Measurements from ENCODE around the gene RNU1-3.
A peak's percentile ranks its signal among the peaks of the same experiment; 100 is the strongest.
"Not testable (repeated sequence)": the region's sequence is repeated elsewhere in the genome, so short reads cannot be mapped to it uniquely, and the experiment has no call there.

The RNU1-3 gene

GRCh38 chr1:16692717-16693448 is 26.1 kb upstream of the RNU1-3 start:
- not testable (repeated sequence) for DNase-seq (ENCODE audit: low spot score); H3K27ac ChIP-seq (ENCODE audit: poor library complexity, severe bottlenecking)

GRCh38 chr1:16692283-16692682 is 25.5 kb upstream of the RNU1-3 start:
- DNase-seq (ENCODE audit: low spot score); H3K4me3 ChIP-seq (ENCODE audit: severe bottlenecking); ATAC-seq (ENCODE audit: low read depth); H3K9me3 ChIP-seq (ENCODE audit: severe bottlenecking); H3K27me3 ChIP-seq (ENCODE audit: insufficient read depth, poor library complexity, severe bottlenecking); H3K36me3 ChIP-seq (ENCODE audit: low read depth); H3K27ac ChIP-seq (ENCODE audit: poor library complexity, severe bottlenecking); H3K4me1 ChIP-seq (ENCODE audit: insufficient read depth, poor library complexity, severe bottlenecking): not testable (repeated sequence)

More at GRCh38 chr1:16692717-16693448, 26.1 kb upstream of the RNU1-3 start:
- not testable (repeated sequence) for H3K4me1 ChIP-seq (ENCODE audit: insufficient read depth, poor library complexity, severe bottlenecking); H3K4me3 ChIP-seq (ENCODE audit: severe bottlenecking); H3K36me3 ChIP-seq (ENCODE audit: low read depth); H3K9me3 ChIP-seq (ENCODE audit: severe bottlenecking); H3K27me3 ChIP-seq (ENCODE audit: insufficient read depth, poor library complexity, severe bottlenecking)
- ATAC-seq (ENCODE audit: low read depth): peak; percentile 38

GRCh38 chr1:16690971-16691682 is 24.4 kb upstream of the RNU1-3 start:
- not testable (repeated sequence) for H3K27ac ChIP-seq (ENCODE audit: poor library complexity, severe bottlenecking); H3K36me3 ChIP-seq (ENCODE audit: low read depth); H3K9me3 ChIP-seq (ENCODE audit: severe bottlenecking); DNase-seq (ENCODE audit: low spot score); H3K27me3 ChIP-seq (ENCODE audit: insufficient read depth, poor library complexity, severe bottlenecking); ATAC-seq (ENCODE audit: low read depth); H3K4me3 ChIP-seq (ENCODE audit: severe bottlenecking); H3K4me1 ChIP-seq (ENCODE audit: insufficient read depth, poor library complexity, severe bottlenecking)

- not testable (repeated sequence) for ATAC-seq (ENCODE audit: low read depth); H3K36me3 ChIP-seq (ENCODE audit: low read depth); DNase-seq (ENCODE audit: low spot score); H3K27ac ChIP-seq (ENCODE audit: poor library complexity, severe bottlenecking); H3K9me3 ChIP-seq (ENCODE audit: severe bottlenecking); H3K27me3 ChIP-seq (ENCODE audit: insufficient read depth, poor library complexity, severe bottlenecking); H3K4me3 ChIP-seq (ENCODE audit: severe bottlenecking); H3K4me1 ChIP-seq (ENCODE audit: insufficient read depth, poor library complexity, severe bottlenecking)
These were observed 20.5 kb upstream of the RNU1-3 start for GRCh38 chr1:16687132-16687800.

GRCh38 chr1:16685445-16686371 is 19.0 kb upstream of the RNU1-3 start:
- H3K9me3 ChIP-seq (ENCODE audit: severe bottlenecking); H3K27ac ChIP-seq (ENCODE audit: poor library complexity, severe bottlenecking); DNase-seq (ENCODE audit: low spot score); H3K36me3 ChIP-seq (ENCODE audit: low read depth); H3K4me1 ChIP-seq (ENCODE audit: insufficient read depth, poor library complexity, severe bottlenecking); H3K4me3 ChIP-seq (ENCODE audit: severe bottlenecking); H3K27me3 ChIP-seq (ENCODE audit: insufficient read depth, poor library complexity, severe bottlenecking); ATAC-seq (ENCODE audit: low read depth): not testable (repeated sequence)

- H3K27me3 ChIP-seq (ENCODE audit: insufficient read depth, poor library complexity, severe bottlenecking); H3K27ac ChIP-seq (ENCODE audit: poor library complexity, severe bottlenecking); DNase-seq (ENCODE audit: low spot score); H3K4me1 ChIP-seq (ENCODE audit: insufficient read depth, poor library complexity, severe bottlenecking); H3K4me3 ChIP-seq (ENCODE audit: severe bottlenecking); H3K9me3 ChIP-seq (ENCODE audit: severe bottlenecking); H3K36me3 ChIP-seq (ENCODE audit: low read depth): not testable (repeated sequence)
- peak; percentile 66; the same call in 2 of the 3 replicates for ATAC-seq (ENCODE audit: low read depth)
These were observed 18.1 kb upstream of the RNU1-3 start for GRCh38 chr1:16684738-16685337.

GRCh38 chr1:16684152-16684551 is 17.4 kb upstream of the RNU1-3 start:
- not testable (repeated sequence) for H3K4me3 ChIP-seq (ENCODE audit: severe bottlenecking); H3K27ac ChIP-seq (ENCODE audit: poor library complexity, severe bottlenecking); H3K9me3 ChIP-seq (ENCODE audit: severe bottlenecking); DNase-seq (ENCODE audit: low spot score); H3K27me3 ChIP-seq (ENCODE audit: insufficient read depth, poor library complexity, severe bottlenecking); H3K36me3 ChIP-seq (ENCODE audit: low read depth); H3K4me1 ChIP-seq (ENCODE audit: insufficient read depth, poor library complexity, severe bottlenecking)
- ATAC-seq (ENCODE audit: low read depth): peak; percentile 28; the same call in 1 of the 3 replicates

DNA sequence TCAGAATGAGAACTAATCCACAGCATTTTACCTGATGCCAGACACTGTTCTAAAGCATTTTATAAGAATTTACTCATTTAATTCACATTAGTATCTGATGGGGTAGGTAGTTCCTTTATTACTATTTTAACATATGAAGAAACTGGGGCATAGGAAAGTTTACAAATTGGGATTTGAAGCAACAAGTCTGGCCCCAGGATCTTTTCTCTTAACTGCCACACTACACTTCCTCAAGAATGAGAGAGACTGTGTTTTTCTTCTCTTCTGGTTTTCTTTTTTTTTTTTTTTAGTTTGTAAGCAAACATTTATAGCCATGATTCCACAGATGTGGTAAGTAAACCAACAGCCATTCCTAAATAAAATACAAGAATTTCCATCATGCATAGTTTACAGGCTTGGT is 16.1 kb upstream of the RNU1-3 start:
- not testable (repeated sequence) for H3K4me3 ChIP-seq (ENCODE audit: severe bottlenecking); H3K27ac ChIP-seq (ENCODE audit: poor library complexity, severe bottlenecking); H3K4me1 ChIP-seq (ENCODE audit: insufficient read depth, poor library complexity, severe bottlenecking); H3K27me3 ChIP-seq (ENCODE audit: insufficient read depth, poor library complexity, severe bottlenecking); H3K9me3 ChIP-seq (ENCODE audit: severe bottlenecking); DNase-seq (ENCODE audit: low spot score); H3K36me3 ChIP-seq (ENCODE audit: low read depth); ATAC-seq (ENCODE audit: low read depth)

DNA sequence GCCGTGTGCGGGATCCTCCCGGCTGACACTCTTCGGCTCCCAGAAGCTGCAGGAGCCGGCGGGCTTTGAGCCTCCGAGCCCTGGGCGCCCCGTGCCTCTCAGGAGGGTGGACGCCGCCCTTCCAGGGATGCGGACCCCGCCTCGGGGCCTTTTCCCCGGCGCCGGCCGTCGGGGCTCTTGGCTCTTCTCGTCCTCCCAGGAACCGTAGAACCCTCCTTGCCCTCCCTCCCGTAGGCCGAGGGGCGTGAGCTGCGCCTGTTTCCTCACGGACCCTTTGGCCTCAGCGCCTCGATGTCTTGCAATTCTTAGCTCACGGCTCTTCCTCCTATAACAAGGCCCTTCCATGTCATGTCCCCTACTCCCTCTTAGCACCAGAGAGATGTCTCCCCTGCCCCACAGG is 13.6 kb upstream of the RNU1-3 start:
- not testable (repeated sequence) for ATAC-seq (ENCODE audit: low read depth); H3K27me3 ChIP-seq (ENCODE audit: insufficient read depth, poor library complexity, severe bottlenecking); H3K4me3 ChIP-seq (ENCODE audit: severe bottlenecking); H3K9me3 ChIP-seq (ENCODE audit: severe bottlenecking); H3K4me1 ChIP-seq (ENCODE audit: insufficient read depth, poor library complexity, severe bottlenecking); DNase-seq (ENCODE audit: low spot score); H3K27ac ChIP-seq (ENCODE audit: poor library complexity, severe bottlenecking); H3K36me3 ChIP-seq (ENCODE audit: low read depth)

Measured in RWPE2 (cell line).